SK-N-SH treated with all-trans-retinoic acid at 6 μM for 48 hours (cell line): ENCODE results near the gene PSMB11.

Source experiments
- BACH2 ChIP-seq: fragments of 250-450 bp; sonication (Bioruptor Pico); IDR thresholded peaks from 2 replicates; pipeline ENCODE4 v1.9.0; 2021; ENCODE audit warnings: mild to moderate bottlenecking, borderline replicate concordance
- ESRRG ChIP-seq: fragments of 250-450 bp; sonication (Bioruptor Pico); IDR thresholded peaks from 2 replicates; pipeline ENCODE4 v1.6.1; 2021; ENCODE audit warnings: mild to moderate bottlenecking
- PPARA ChIP-seq: fragments of 250-450 bp; sonication (Bioruptor Pico); IDR thresholded peaks from 2 replicates; pipeline ENCODE4 v1.5.0; 2020; ENCODE audit warnings: mild to moderate bottlenecking, borderline replicate concordance
- RARB ChIP-seq: fragments of 250-450 bp; sonication (Bioruptor Pico); IDR thresholded peaks from 2 replicates; pipeline ENCODE4 v1.8.0; 2021; ENCODE audit warnings: mild to moderate bottlenecking, moderate library complexity
- TF ChIP-seq, protein P1 (sequence below): fragments of 250-450 bp; sonication (Bioruptor Pico); IDR thresholded peaks from 2 replicates; pipeline ENCODE4 v1.8.0; 2020; ENCODE audit warnings: mild to moderate bottlenecking, moderate library complexity, borderline replicate concordance

DNA sequence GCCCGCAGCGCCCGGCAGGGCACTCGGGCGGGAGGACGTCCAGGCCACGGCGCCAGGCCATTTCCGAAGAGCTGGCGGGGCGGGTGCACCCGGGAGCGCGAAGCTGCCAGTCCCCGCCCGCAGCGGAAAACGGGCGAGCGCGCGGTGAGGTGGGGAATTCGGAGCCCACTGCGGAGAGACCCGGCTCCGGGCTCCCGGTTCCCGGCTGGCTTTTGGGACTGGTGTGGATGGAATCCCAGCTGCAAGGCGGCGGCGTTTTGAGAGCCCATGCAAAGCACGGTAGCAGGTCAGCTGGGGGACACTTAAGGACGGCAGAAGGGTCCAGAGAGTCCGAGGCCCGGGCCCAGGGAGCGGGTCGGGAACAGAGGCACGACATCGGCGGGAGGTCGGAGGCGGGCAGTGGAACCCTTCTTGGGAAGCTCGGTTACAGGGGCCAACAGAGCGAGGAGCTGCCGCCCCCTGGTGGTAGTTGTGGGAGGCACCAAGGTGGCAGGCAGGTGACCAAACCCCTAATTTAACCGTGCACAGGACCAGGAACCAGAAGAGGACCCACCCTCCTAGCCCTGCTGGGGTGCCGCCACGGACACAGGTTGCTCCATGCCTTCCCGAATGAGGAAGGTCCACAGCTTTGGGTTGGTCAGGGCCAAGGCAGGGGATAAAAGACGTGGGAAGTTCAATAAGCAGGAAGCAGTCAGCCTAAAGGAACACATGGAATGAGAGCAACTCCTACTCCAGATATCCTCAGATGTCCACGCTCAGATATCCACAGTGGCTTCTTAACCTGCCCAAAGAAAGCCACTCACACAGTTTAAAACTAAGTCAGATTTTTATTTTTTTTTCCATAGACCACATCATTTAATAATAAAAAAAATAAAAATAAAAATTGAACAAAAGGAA is 16.0 kb downstream of the PSMB11 start:
- TF ChIP-seq PPARA (CRISPR knock-in tag) (no peak), ESRRG (CRISPR knock-in tag) (no peak), BACH2 (CRISPR knock-in tag) (no peak), RARB (no peak)
- TF ChIP-seq, protein P1, sequence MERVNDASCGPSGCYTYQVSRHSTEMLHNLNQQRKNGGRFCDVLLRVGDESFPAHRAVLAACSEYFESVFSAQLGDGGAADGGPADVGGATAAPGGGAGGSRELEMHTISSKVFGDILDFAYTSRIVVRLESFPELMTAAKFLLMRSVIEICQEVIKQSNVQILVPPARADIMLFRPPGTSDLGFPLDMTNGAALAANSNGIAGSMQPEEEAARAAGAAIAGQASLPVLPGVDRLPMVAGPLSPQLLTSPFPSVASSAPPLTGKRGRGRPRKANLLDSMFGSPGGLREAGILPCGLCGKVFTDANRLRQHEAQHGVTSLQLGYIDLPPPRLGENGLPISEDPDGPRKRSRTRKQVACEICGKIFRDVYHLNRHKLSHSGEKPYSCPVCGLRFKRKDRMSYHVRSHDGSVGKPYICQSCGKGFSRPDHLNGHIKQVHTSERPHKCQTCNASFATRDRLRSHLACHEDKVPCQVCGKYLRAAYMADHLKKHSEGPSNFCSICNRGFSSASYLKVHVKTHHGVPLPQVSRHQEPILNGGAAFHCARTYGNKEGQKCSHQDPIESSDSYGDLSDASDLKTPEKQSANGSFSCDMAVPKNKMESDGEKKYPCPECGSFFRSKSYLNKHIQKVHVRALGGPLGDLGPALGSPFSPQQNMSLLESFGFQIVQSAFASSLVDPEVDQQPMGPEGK (CRISPR knock-in tag) = 0 out of 2 replicates have a peak, but pooled peaks have one; percentile 17
